GM10266 (cell line): ENCODE results near the gene IRX6.

Source experiments
- DNase-seq: peaks from one replicate; pipeline ENCODE4 v3.0.0; 2012; ENCODE audit errors: extremely low spot score
- TF ChIP-seq, protein P1 (sequence below): IDR thresholded peaks from 2 replicates; pipeline ENCODE4 v1.5.1; 2012; ENCODE audit warnings: mild to moderate bottlenecking, low read depth; ENCODE audit not compliant: control insufficient read depth, insufficient read depth; ENCODE audit errors: missing control alignments

The IRX6 gene

DNA sequence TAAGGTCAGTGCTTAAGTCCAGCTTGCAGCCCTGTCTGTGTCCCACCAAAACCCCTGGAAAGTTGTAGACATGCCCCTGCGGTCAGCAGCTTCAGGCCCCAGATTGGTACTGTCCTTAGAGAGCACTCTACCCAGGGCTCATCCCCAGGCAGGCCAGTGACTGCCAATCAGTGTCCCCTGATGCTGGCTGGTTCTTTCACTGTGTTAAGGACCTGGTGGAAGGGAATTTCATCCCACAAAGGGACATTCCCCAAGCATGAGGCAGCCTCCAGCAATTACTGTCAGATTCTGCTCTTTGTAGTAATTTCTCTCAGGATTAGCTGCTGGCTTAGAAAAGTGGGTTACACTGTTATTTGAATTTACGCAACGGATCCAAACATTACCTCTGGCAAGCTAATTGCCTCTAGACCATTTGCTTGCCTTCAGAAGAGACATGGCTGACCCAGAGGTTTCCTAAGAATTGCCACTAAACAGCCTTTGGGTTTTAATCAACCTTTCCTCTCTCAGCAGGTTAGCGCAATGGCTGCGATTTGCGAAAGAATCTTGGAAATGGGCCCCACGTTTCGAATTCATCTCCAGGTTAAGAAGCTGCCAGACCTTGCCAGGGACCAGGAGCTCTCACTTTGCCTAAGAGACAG, 5.9 kb downstream of the IRX6 start:
- no peak for DNase-seq
- TF ChIP-seq, protein P1, sequence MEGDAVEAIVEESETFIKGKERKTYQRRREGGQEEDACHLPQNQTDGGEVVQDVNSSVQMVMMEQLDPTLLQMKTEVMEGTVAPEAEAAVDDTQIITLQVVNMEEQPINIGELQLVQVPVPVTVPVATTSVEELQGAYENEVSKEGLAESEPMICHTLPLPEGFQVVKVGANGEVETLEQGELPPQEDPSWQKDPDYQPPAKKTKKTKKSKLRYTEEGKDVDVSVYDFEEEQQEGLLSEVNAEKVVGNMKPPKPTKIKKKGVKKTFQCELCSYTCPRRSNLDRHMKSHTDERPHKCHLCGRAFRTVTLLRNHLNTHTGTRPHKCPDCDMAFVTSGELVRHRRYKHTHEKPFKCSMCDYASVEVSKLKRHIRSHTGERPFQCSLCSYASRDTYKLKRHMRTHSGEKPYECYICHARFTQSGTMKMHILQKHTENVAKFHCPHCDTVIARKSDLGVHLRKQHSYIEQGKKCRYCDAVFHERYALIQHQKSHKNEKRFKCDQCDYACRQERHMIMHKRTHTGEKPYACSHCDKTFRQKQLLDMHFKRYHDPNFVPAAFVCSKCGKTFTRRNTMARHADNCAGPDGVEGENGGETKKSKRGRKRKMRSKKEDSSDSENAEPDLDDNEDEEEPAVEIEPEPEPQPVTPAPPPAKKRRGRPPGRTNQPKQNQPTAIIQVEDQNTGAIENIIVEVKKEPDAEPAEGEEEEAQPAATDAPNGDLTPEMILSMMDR: no peak

DNA sequence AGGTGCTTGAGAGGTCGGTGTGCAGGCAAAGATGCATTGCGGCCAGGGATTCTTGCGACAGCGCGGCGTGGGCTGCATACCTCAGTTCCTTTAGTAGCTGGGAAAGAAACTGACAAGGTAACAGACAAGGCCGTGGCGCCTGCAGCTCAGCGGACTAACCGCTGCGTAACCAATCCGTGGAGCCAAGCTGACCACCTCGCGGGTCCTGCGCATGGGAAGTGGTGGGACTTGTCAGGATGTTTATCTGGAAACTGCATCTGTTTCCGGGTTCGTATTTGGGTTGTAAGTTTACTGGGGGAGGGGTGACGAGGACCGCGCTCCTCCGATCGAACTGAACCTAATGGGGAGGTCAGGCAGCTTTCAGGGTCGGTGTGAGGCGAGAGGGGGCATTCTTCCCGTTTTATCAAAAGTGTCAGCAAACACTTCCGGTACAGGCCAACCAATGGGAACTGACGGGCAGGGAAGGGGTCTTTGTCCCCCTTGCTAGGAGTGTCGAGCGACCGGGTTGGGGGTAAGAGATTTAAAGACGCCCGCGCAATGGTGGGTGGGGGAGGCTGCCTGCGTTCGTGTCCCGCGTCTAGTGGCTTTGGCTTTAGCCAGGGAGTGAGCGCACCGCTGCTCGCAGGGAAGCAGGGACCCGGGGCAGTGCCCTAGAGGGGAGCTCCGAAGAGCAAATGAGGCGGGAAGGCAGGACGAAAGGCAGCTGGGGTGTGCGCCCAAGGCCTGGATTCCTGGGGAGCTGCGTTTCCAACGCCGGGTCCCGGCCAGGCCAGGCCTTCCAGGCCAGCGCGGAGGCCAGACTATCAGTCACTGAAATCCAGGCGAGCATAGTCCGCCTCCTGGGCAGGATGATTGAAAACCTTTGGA, 7.0 kb downstream of the IRX6 start:
- TF ChIP-seq, protein P1: no peak
- no peak for DNase-seq

DNA sequence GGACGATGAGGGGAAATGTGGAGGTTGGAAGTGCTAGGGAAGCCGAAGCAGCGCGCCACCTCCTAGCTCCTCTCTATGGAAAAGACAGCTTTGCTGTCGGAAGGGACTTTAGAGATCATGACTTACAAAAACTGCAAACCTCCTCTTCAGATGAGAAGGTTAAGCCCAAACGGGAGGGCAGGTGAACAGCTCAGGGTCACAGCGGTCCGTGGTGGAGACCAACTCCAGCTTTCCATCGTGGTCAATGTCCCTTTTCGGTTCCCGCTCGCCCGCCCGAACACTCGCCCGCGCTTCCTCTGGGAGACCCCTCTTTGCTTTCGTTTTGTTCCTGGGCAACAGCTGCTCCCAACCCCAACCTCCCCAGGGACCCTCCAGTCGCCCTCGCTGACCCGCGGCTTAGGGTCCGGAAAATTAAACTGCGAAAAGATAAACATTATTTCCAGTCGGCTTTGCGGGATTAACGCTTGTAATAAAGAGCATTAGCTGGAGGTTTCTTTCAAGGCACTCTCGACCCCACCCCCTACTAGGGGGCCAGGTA, 7.7 kb downstream of the IRX6 start:
- no peak for DNase-seq
- TF ChIP-seq, protein P1: no peak

DNA sequence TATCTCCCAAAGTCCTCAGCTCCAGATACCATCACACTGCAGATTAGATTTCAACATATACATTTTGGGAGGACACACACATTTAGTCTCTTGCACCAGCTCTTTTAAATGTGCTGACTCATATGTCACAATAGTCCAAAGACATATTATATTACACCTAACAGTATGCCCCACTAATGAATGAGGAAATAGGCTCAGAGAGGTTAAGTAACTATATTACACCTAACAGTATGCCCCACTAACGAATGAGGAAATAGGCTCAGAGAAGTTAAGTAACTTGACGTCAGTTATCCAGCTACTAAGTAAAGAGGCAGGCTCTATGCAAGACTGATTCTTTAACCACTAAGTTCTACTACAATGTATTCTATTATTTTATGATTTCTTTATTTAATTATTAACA, 9.7 kb downstream of the IRX6 start:
- DNase-seq: no peak
- TF ChIP-seq, protein P1: no peak

DNA sequence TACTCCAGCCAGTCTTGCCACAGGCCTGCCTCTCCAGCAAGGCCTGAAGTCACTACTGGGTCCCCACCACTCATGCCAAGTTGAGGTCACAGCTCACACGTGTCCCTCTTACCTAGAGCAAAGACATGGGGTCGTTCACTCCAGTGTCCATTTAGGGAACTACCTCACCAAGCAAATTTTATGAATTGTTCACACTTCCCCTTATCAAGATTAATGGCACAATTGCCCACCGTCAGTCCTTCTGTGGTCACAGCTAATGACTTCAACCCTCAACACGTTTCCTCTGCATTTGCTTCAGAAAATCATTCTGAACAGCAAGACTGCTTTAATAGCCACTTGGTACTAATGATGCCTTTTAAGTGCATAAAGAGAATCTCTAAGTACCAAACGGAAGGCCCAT, 14.6 kb downstream of the IRX6 start:
- no peak for DNase-seq
- TF ChIP-seq, protein P1: no peak

DNA sequence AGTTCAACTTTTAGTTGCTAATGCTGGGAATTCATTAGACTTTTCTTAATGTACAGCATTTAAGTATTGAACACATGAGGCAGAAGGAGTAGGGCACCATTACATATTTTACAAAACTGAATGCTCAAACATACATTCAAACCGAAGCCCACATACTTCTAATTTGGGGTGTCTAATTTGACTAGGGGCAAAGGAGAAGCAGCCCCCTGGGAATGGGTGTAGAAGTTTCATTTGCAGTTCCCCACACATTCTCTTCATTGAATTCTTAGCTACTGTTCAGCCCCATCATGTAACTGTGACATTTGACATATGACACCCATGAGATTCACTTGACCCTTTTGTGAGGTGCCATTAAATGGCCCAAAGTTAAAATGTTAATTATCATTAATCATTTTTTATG, 16.4 kb downstream of the IRX6 start:
- no peak for DNase-seq
- TF ChIP-seq, protein P1: no peak

- TF ChIP-seq, protein P1: no peak
- DNase-seq: no peak
These were observed 17.7 kb downstream of the IRX6 start for GRCh38 chr16:55341681-55342080.
